Left lung (tissue), 10 donors: ENCODE data around the gene SACM1L. TPM values are rescaled to one million over a fixed set of nuclear protein-coding genes. Genes with fewer than 3 reads are reported as not detected.

Experiments
- ATAC-seq: fragments of 200-7000 bp; cut with Tn5 transposase; one replicate; pipeline ENCODE4 v1.9.1; 2020; ENCODE audit warnings: moderate library complexity
- DNase-seq, 4 donors: peaks; one replicate each; pipeline ENCODE4 v3.0.0-alpha.2; 2013 to 2020
- H3K27ac ChIP-seq, 2 donors: fragments of 200-600 bp; sonication (generic) in 1 of 2; one replicate each; pipeline versions ENCODE4 v1.5.0 to v1.8.0; 2020 to 2021
- H3K27me3 ChIP-seq, 2 donors: fragments of 200-600 bp; sonication (generic) in 1 of 2; one replicate each; pipeline versions ENCODE4 v1.5.0 to v1.8.0; 2020 to 2021
- H3K36me3 ChIP-seq, 2 donors: fragments of 200-600 bp; sonication (generic) in 1 of 2; one replicate each; pipeline versions ENCODE4 v1.5.0 to v1.8.0; 2020 to 2021
- H3K4me1 ChIP-seq, 2 donors: fragments of 200-600 bp; one replicate each; pipeline ENCODE4 v1.8.0; 2021
- H3K4me3 ChIP-seq, 2 donors: fragments of 200-600 bp; sonication (generic) in 1 of 2; one replicate each; pipeline versions ENCODE4 v1.5.0 to v1.8.0; 2020 to 2021; ENCODE audit warnings: mild to moderate bottlenecking in 1 of 2
- H3K9me3 ChIP-seq, 2 donors: fragments of 200-600 bp; sonication (generic) in 1 of 2; one replicate each; pipeline versions ENCODE4 v1.5.0 to v1.8.0; 2020 to 2021
- intact Hi-C, 2 donors: fragments of 100-400 bp; cut with DNase I; formaldehyde crosslinking; loops; one replicate each; pipeline versions ENCODE4 v1.11.2 to v1.14.2; 2022
- polyA plus RNA-seq, 6 donors: library from polyadenylated mRNA; unstranded; fragments of 120-200 nt; gene quantifications; one replicate each; pipeline ENCODE4 v1.2.1, GENCODE V29; 2013; ENCODE audit not compliant: insufficient read length in 6 of 6
- total RNA-seq, 2 donors: library from RNA; stranded (reverse); fragmentation: NEBNext Ultra II Directional; extraction: Animal tissue kit (Norgen Biotek cat#: 25700); gene quantifications; one replicate each; pipeline ENCODE4 v1.2.1, GENCODE V29; 2021
- TF ChIP-seq, protein P1 (sequence below), 2 donors: fragments of 200-600 bp; sonication (generic) in 1 of 2; IDR thresholded peaks; one replicate each; pipeline versions ENCODE4 v1.5.0 to v1.8.0; 2021; ENCODE audit warnings: antibody characterized with exemption in 2 of 2
- donor health status: DM: no; HTN: yes; CAD: no.
- donor health status: DM: no; HTN: no; CAD: no.

Gene SACM1L
- total and polyA plus RNA-seq, 8 donors: 58.2 to 100 (median 80.2) TPM

DNA sequence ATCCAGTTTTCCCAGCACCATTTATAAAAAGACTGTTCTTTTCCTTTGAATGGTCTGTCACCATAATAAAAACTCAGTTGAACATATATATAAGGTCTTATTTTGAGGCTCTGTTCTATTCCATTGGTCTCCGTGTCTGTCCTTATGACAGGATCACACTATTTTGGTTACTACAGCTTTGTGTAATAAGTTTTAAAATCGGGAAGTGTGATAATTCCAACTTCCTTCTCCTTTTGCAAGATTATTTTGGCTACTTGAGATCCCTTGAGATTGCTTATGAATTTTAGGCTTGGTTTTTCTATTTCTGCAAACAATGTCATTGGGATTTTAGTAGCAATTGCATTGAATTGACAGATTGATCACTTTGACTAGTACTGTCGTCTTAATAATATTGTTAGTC is 35.7 kb downstream of the SACM1L start:
- ATAC-seq: no peak
- H3K36me3 ChIP-seq: peaks cover 0 to 41% of the 10 kb centered on the region in 2 donors
- H3K27me3 ChIP-seq: no peaks in the 10 kb centered on the region
- no peak for DNase-seq
- intact Hi-C loops: no loop called here
- no peak overlapping the region for H3K4me3 ChIP-seq
- no peaks in the 10 kb centered on the region for H3K9me3 ChIP-seq
- TF ChIP-seq, protein P1, sequence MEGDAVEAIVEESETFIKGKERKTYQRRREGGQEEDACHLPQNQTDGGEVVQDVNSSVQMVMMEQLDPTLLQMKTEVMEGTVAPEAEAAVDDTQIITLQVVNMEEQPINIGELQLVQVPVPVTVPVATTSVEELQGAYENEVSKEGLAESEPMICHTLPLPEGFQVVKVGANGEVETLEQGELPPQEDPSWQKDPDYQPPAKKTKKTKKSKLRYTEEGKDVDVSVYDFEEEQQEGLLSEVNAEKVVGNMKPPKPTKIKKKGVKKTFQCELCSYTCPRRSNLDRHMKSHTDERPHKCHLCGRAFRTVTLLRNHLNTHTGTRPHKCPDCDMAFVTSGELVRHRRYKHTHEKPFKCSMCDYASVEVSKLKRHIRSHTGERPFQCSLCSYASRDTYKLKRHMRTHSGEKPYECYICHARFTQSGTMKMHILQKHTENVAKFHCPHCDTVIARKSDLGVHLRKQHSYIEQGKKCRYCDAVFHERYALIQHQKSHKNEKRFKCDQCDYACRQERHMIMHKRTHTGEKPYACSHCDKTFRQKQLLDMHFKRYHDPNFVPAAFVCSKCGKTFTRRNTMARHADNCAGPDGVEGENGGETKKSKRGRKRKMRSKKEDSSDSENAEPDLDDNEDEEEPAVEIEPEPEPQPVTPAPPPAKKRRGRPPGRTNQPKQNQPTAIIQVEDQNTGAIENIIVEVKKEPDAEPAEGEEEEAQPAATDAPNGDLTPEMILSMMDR (IDR thresholded peaks at IDR 0.05): no peak
- H3K4me1 ChIP-seq: peaks cover 2 to 11% of the 10 kb centered on the region in 2 donors
- peak overlapping the region in 1 of 2 donors; percentile 2 for H3K27ac ChIP-seq

DNA sequence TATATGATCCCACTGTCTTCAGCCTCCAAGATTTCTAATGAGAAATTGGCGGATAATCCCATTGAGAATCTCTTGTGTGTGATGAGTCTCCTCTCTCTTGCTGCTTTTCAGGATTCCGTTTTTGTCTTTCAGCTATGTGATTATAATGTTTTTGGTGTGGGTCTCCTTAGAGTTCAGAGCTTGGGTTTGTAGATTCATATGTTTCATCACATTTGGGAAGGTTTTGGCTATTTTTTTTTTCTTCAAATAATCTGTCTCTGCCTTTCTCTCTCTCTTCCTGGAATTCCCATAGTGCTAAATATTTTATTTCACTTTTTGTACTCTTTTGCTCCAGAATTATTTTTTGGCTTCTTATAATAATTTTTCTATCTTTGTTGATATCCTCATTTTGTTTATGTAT is 40.4 kb downstream of the SACM1L start:
- ATAC-seq (no peak), DNase-seq (no peak)
- TF ChIP-seq, protein P1 (IDR thresholded peaks at IDR 0.05): no peak
- Histone ChIP-seq H3K9me3 (no peaks in the 10 kb centered on the region), H3K36me3 (peaks cover 0 to 61% of the 10 kb centered on the region in 2 donors), H3K4me3 (no peak overlapping the region), H3K4me1 (peaks cover 0 to 10% of the 10 kb centered on the region in 2 donors), H3K27me3 (no peaks in the 10 kb centered on the region), H3K27ac (no peak overlapping the region)
- intact Hi-C loops: no loop called here

DNA sequence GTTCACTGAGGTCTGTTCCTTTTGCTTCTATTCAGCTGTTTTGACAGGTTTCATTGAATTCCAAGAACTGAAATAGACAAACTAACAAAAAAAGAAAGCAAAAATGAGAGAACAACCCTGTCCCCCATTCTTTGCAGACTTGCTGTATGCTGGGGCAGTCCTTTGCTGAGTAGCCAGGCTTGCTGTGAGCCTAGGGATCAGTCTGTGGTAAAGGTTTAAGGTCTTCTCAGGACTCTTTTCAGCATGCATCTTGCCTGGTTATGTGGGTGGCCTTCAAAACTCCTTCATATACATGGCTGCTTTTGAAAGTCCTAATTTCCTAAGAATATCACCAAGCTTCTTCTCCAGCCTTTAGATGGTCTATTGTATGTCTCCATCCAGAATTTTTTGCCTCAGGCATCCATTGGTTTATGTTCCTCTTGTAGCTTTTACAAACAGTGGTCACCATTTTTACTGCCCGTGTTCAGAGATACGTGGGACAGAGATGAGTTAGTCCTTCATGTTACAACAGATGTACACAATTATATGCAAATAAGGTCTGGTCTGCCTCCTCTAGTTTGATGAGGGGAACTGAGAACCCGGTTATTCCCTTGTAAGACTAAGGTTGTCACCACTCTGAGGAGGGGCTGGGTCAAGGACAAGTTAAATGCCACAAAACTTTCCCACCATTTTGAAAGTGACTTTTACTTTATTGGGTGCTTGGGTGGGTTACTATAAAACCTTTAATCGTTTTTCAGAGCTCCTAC is 41.4 kb downstream of the SACM1L start:
- H3K36me3 ChIP-seq: peaks cover 0 to 68% of the 10 kb centered on the region in 2 donors
- TF ChIP-seq, protein P1 (IDR thresholded peaks at IDR 0.05): no peak
- intact Hi-C loops: no loop called here
- H3K27me3 ChIP-seq: no peaks in the 10 kb centered on the region
- H3K4me1 ChIP-seq: peaks cover 0 to 3% of the 10 kb centered on the region in 2 donors
- no peaks in the 10 kb centered on the region for H3K9me3 ChIP-seq
- no peak overlapping the region for H3K27ac ChIP-seq
- no peak for ATAC-seq
- H3K4me3 ChIP-seq: no peak overlapping the region
- DNase-seq: no peak

DNA sequence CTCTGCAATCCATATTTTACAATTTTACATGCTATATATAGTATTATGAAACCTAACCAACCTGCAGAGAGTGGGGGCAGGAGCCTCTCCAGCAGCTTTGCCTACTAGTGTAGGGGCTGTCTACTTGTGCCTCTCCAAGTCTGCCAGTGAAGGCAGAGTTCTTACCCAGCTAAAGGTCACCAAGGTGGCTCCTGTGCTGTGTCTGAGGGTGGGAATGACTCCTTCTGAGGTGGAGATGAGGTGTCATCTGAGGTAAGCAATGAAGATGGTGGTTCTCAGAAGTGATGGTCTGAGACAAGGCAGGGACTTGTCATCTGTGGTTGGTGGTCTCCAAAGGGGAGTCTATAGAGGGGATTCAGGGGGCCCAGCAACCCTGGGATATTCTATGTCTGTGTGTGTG is 47.5 kb downstream of the SACM1L start:
- Histone ChIP-seq H3K36me3 (peaks cover 5 to 99% of the 10 kb centered on the region in 2 donors), H3K4me1 (peaks cover 0 to 5% of the 10 kb centered on the region in 2 donors), H3K4me3 (no peak overlapping the region), H3K27me3 (no peaks in the 10 kb centered on the region), H3K9me3 (no peaks in the 10 kb centered on the region), H3K27ac (no peak overlapping the region)
- DNase-seq (no peak), ATAC-seq (no peak)
- TF ChIP-seq, protein P1 (IDR thresholded peaks at IDR 0.05): no peak
- intact Hi-C loops: no loop called here

DNA sequence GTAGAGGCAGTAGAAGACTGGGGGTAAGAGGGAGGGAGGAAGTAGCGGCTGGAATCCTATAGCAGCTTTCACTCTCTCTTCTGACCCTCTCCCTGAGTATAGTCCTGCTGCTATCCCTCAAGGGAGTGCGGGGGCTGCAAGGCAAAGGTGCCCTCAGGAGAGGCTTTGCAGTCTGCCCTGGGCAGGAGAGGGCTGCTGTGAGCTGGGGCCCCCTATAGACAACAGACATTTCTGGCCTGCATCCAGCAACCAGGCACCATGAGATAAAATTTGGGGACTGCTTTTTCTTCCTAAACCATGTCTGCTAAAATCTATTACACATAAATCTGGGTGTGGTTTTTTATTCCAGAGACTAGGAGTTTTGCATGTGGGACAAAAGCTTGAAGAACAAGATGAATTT is 48.0 kb downstream of the SACM1L start:
- no peak for ATAC-seq
- DNase-seq: no peak
- peaks cover 5 to 99% of the 10 kb centered on the region in 2 donors for H3K36me3 ChIP-seq
- peaks cover 0 to 10% of the 10 kb centered on the region in 2 donors for H3K4me1 ChIP-seq
- H3K27me3 ChIP-seq: no peaks in the 10 kb centered on the region
- H3K27ac ChIP-seq: no peak overlapping the region
- H3K4me3 ChIP-seq: no peak overlapping the region
- intact Hi-C loops: no loop called here
- TF ChIP-seq, protein P1 (IDR thresholded peaks at IDR 0.05): no peak
- H3K9me3 ChIP-seq: no peaks in the 10 kb centered on the region
